HL-60/S4 treated with phorbol 12-myristate 13-acetate at 8.2 ng/mL for 4 days and 3 days (cell line): ENCODE measurements around the gene CLN5.
"Not testable (repeated sequence)": the region's sequence is repeated elsewhere in the genome, so short reads cannot be mapped to it uniquely, and the experiment has no call there.

Experiments
- in situ Hi-C: fragments of 300-500 bp; cut with MboI; formaldehyde crosslinking; loops from 2 replicates; pipeline ENCODE4 v1.15.0; 2022; ENCODE audit warnings: low sequenced_read_pairs

CLN5 gene

GRCh38 chr13:76991796-76992547 is at the start of gene CLN5:
CLN5 (plus strand) TSS chr13:76992081; CDS start chr13:76992099, 18 bp downstream.
- in situ Hi-C loops: no loop called here

DNA sequence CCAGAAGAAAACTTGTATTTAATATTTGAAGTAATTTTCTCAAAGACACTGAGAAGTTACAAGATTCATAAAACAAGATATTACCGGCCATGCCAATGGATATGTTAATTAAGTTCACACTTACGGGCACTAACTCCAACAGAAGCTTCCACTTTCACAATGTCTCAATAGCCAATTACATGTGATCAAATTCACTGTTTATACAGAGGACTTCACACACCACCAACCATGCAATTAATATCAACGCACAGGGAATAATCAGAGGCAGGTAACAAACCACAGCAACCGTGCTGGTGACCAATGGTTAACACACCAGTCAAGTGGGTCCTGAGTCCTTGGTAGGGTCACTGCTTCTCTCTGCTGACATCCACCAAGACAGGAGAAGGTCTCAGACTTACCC is 49.5 kb upstream of the CLN5 start:
- in situ Hi-C loops: no loop called here

- in situ Hi-C loops: no loop called here
Measured at GRCh38 chr13:76943646-76944045, 48.2 kb upstream of the CLN5 start.

GRCh38 chr13:76944456-76944855 is 47.4 kb upstream of the CLN5 start:
- in situ Hi-C loops: no loop called here

DNA sequence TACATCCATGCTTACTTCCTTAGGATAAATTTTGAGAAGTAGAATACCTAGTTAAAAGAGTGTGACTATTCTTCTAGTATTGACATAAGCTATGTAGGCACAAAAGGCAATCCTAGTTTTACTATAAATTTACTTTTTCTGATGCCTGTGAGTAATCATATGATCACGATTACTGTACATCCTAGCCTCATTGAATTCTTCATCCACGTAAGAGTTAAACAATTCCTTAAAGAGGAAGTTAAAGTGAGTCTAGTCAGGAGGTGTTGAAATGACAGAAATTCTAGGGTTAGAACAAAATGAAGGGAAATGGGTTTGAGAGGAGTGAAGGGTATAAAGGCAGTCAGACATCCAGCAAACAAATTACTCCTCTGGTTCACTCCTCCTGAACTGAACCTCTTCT is 43.7 kb upstream of the CLN5 start, which contains the start of gene ACOD1:
Gene ACOD1 (plus strand): TSS at position 363 of the 400 bp plus-strand sequence. CDS start 48 bp downstream, outside the sequence.
- in situ Hi-C loops: no loop called here

DNA sequence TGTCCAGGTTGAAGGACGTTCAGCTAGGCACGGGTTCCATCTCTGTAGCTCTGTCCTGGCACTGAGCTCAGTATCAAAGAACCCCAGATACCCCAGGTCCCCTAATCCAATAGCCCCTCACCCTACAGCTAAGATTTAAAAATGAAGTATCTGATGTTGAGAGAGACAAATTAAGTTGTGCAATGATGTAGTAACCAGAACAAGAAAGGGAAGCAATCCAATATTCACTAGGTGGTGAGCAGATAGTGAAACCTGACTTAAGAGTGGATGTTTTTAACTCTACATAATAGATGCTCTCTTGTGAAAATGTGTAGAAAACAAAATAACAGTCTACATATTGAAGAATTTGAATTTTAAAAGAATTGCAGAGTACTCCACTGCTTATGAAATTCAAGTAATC is 41.8 kb upstream of the CLN5 start:
- in situ Hi-C loops: no loop called here

GRCh38 chr13:76953968-76954367 is 37.9 kb upstream of the CLN5 start:
- in situ Hi-C loops: no loop called here

DNA sequence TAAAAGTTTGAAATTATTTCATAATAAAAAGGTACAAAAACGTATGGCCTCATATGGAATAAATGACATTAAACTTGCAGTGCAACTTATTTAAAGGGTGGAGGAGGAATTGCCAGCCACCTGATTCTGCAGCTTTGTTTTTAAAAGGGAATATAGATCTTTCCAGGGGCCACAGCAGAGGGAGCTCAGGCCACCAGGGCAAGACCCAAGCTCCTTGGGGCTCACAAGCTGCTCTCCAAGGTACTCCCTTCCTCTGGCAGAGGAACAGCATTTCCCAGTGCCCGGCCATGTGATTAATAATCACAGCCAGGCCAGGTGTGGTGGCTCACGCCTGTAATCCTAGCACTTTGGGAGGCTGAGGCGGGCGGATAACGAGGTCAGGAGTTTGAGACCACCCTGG is 37.3 kb upstream of the CLN5 start:
- in situ Hi-C loops: no loop called here

DNA sequence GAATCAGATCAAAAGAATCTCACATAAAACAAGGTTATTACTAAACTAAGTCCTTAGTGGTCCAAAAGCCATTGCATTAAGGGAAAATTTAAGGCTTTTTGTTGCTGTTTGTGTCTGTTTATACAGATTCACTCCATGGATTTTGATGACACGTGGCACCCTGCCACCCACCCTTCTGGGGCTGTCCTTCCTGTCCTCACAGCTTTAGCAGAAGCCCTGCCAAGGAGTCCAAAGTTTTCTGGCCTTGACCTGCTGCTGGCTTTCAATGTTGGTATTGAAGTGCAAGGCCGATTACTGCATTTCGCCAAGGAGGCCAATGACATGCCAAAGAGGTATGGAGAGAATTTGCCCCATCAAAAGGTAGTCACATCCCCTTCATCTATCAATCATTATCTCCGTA is 36.7 kb upstream of the CLN5 start:
- in situ Hi-C loops: no loop called here

DNA sequence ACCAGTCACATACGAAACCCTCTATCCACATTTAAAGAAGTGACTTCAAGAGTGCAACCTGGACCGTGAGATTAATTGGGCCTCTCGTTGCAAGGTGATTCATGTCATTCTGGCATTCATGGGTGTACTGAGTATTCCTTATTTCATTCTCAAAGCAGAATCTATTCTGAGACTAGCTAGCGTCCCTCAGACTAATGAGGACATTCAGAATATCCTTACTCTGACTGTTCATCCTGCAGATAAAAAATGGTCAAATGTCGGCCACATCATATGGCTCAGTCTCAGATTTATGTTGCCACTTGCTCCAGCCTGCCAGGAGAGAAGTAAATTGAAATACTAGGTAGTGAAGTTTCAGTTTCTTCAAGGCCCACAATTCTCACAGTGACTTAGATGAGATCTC is 36.2 kb upstream of the CLN5 start:
- in situ Hi-C loops: no loop called here

GRCh38 chr13:76958841-76959432 is 32.9 kb upstream of the CLN5 start:
- in situ Hi-C loops: no loop called here

DNA sequence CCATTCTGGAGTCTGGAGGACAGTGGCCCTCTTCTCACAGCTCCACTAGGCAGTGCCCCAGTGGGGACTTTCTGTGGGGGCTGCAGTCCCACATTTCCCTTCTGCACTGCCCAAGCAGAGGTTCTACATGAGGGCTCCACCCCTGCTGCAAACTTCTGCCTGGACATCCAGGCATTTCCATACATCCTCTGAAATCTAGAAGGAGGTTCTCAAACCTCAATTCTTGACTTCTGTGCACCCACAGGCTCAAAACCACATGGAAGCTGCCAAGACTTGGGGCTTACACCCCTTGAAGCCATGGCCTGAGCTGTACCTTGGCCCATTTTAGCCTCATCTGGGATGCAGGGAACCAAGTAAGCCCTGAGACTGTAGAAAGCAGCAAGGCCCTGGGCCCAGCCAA is 32.1 kb upstream of the CLN5 start:
- in situ Hi-C loops: not testable (repeated sequence)

- in situ Hi-C loops: no loop called here
Measured at GRCh38 chr13:76965759-76966421, 26.0 kb upstream of the CLN5 start.

DNA sequence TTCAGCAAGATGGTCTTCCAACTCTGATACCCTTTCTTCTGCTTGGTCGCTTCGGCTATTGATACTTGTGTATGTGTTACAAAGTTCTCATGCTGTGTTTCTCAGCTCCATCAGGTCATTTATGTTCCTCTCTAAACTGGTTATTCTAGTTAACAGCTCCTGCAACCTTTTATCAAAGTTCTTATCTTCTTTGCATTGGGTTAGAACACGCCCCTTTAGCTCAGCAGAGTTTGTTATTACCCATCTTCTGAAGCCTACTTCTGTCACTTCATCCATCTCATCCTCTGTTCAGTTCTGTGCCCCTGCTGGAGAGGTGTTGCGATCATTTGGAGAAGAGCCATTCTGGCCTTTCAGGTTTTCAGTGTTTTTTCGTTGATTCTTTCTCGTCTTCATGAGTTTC is 24.9 kb upstream of the CLN5 start:
- in situ Hi-C loops: no loop called here

DNA sequence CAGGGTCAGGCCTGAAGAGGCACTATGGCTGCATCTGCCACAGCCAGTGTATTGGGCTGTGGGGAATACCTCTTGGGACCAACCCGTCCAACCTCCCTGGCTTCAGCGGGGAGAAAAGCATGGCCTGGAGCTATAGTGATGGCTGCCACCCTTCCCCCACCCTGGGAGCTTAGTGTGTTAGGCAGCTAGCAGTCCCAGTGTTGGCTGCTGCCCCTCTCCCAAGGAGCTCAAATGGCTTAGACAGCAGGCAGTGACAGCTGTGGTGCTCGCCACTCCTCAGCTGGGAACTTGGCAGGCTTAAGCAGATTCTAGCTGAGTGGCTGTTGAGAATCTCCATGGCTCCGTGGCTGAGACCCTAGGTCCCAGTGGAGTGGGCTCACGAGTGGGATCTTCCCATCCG is 23.8 kb upstream of the CLN5 start:
- in situ Hi-C loops: no loop called here

- in situ Hi-C loops: no loop called here
Measured at GRCh38 chr13:76969488-76970365, 22.2 kb upstream of the CLN5 start.

DNA sequence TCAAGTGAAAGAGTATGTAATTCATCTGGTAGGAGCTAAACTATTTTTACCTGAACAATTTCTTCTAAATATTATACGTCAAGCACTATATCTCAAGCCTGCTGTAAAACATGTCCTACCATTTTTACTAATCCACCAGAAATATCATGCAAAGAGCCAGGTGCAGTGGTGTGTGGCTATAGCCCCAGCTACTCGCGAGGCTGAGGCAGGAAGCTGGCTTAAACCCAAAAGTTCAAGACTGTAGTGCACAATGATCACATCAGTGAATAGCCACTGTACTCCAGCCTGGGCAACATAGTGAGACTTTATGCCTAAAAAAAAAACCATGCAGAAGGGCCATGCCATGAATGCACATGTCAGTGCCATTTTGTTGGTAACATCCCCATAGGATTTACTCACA is 20.7 kb upstream of the CLN5 start:
- in situ Hi-C loops: no loop called here

- in situ Hi-C loops: no loop called here
Measured at GRCh38 chr13:76971851-76972829, 19.7 kb upstream of the CLN5 start.

DNA sequence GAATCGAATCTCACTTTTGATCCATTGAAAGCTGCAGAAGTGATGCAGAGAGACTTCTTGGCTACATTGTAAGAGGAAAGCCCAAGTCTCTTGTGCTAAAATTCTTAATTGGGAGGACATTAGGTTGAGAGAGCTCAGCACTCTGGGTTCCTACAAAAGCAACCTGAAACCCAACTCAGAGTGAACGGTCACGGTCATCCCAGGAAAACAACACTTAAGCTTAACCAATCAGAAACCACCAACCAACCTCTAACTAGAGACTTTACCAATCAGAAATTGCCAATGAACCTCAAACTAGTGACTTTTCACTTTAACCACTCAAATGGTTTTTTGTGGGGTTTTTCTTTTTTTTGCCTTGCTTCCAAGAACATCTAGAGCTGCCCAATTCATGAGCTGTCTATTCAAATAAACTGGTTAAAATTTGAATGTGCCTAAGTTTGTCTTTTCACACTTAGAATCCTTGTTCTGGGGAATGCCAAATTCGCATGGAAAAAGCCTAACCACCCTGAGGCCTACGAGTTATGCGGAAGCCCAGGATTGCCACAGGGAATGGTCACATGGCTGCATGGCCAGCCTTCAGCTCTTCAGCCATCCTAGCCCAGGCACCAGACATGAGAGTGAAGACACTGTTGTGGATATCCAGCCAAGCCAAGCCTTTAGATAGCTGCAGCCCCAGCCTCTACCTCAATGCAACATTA is 17.8 kb upstream of the CLN5 start:
- in situ Hi-C loops: no loop called here
